Measurements from ENCODE around the gene RSF1. TPM values are rescaled to one million over a fixed set of nuclear protein-coding genes. Genes with fewer than 3 reads are reported as not detected.

The RSF1 gene
- total RNA-seq, 2 experiments from 2014 or later: 33.5 to 78.8 TPM

GRCh38 chr11:77654770-77655434 is 165.6 kb downstream of the RSF1 start:
- H3K4me2 ChIP-seq (ENCODE audit: low read length): no peak overlapping the region
- no peak overlapping the region for H3K4me3 ChIP-seq (ENCODE audit: low read depth, low read length, poor library complexity, severe bottlenecking)
- H3K9me2 ChIP-seq (ENCODE audit: insufficient read depth, low read length): no peaks in the 10 kb centered on the region
- POLR2A ChIA-PET: interaction anchor here (0.5 kb wide), 1 partner anchor 93 kb away, joined by 3 read pairs; no protein-coding TSS in a partner anchor
- intact Hi-C loops (cut with micrococcal nuclease; ENCODE audit: unreplicated experiment): no loop called here
- DNase-seq (ENCODE audit: low spot score): no peak
- BruUV-seq (replicated peaks): no TSS peak
- no peak overlapping the region for H2AFZ ChIP-seq (ENCODE audit: low read length)
- H3K36me3 ChIP-seq (ENCODE audit: insufficient read depth, low read length): no peaks in the 10 kb centered on the region
- H3K4me1 ChIP-seq (ENCODE audit: insufficient read depth, low read length, poor library complexity, severe bottlenecking): no peaks in the 10 kb centered on the region
- no peaks in the 10 kb centered on the region for H3K9me3 ChIP-seq (ENCODE audit: low read length)
- no peak for TF ChIP-seq CTCF (conservative IDR thresholded peaks at IDR 0.05; ENCODE audit: low read length)
- TF ChIP-seq EZH2phosphoT487 (IDR thresholded peaks at IDR 0.05; ENCODE audit: borderline replicate concordance, low read depth, low read length): no peak
- no peaks in the 10 kb centered on the region for H4K20me1 ChIP-seq (ENCODE audit: insufficient read depth, low read length)
- CTCF ChIA-PET (ENCODE audit: unreplicated experiment): no interaction called here
- H3K27ac ChIP-seq (ENCODE audit: low read depth, low read length, poor library complexity, severe bottlenecking): no peak overlapping the region
- no peaks in the 10 kb centered on the region for H3K79me2 ChIP-seq (ENCODE audit: insufficient read depth, low read depth, low read length)

GRCh38 chr11:77650123-77650522 is 170.4 kb downstream of the RSF1 start:
- Histone ChIP-seq H3K4me3 (ENCODE audit: low read depth, low read length, poor library complexity, severe bottlenecking) (no peak overlapping the region), H3K36me3 (ENCODE audit: insufficient read depth, low read length) (no peaks in the 10 kb centered on the region), H3K9me3 (ENCODE audit: low read length) (no peaks in the 10 kb centered on the region), H3K4me1 (ENCODE audit: insufficient read depth, low read length, poor library complexity, severe bottlenecking) (no peaks in the 10 kb centered on the region), H3K27ac (ENCODE audit: low read depth, low read length, poor library complexity, severe bottlenecking) (no peak overlapping the region), H3K79me2 (ENCODE audit: insufficient read depth, low read depth, low read length) (no peaks in the 10 kb centered on the region), H3K4me2 (ENCODE audit: low read length) (no peak overlapping the region), H3K9me2 (ENCODE audit: insufficient read depth, low read length) (no peaks in the 10 kb centered on the region), H2AFZ (ENCODE audit: low read length) (no peak overlapping the region), H4K20me1 (ENCODE audit: insufficient read depth, low read length) (no peaks in the 10 kb centered on the region)
- no peak for DNase-seq (ENCODE audit: low spot score)
- TF ChIP-seq CTCF (conservative IDR thresholded peaks at IDR 0.05; ENCODE audit: low read length) (no peak), EZH2phosphoT487 (IDR thresholded peaks at IDR 0.05; ENCODE audit: borderline replicate concordance, low read depth, low read length) (no peak)
- ChIA-PET CTCF (ENCODE audit: unreplicated experiment) (no interaction called here), POLR2A (interaction anchor here (0.6 to 1.7 kb wide), 3 partner anchors 15 to 391 kb away, joined by 3 to 5 read pairs (median 4); no protein-coding TSS in a partner anchor)
- intact Hi-C loops (cut with micrococcal nuclease; ENCODE audit: unreplicated experiment): no loop called here
- BruUV-seq (replicated peaks): no TSS peak

GRCh38 chr11:77647654-77648305 is 172.7 kb downstream of the RSF1 start:
- H3K9me2 ChIP-seq (ENCODE audit: insufficient read depth, low read length): no peaks in the 10 kb centered on the region
- no peaks in the 10 kb centered on the region for H3K9me3 ChIP-seq (ENCODE audit: low read length)
- ChIA-PET CTCF (ENCODE audit: unreplicated experiment) (no interaction called here), POLR2A (interaction anchor here (0.6 kb wide), 2 partner anchors 12 to 15 kb away, joined by 3 to 7 read pairs; no protein-coding TSS in a partner anchor)
- no peak overlapping the region for H3K4me3 ChIP-seq (ENCODE audit: low read depth, low read length, poor library complexity, severe bottlenecking)
- no peaks in the 10 kb centered on the region for H4K20me1 ChIP-seq (ENCODE audit: insufficient read depth, low read length)
- BruUV-seq (replicated peaks): no TSS peak
- H3K79me2 ChIP-seq (ENCODE audit: insufficient read depth, low read depth, low read length): no peaks in the 10 kb centered on the region
- intact Hi-C loops (cut with micrococcal nuclease; ENCODE audit: unreplicated experiment): no loop called here
- no peak for DNase-seq (ENCODE audit: low spot score)
- H3K27ac ChIP-seq (ENCODE audit: low read depth, low read length, poor library complexity, severe bottlenecking): no peak overlapping the region
- no peaks in the 10 kb centered on the region for H3K4me1 ChIP-seq (ENCODE audit: insufficient read depth, low read length, poor library complexity, severe bottlenecking)
- no peak overlapping the region for H3K4me2 ChIP-seq (ENCODE audit: low read length)
- no peak overlapping the region for H2AFZ ChIP-seq (ENCODE audit: low read length)
- TF ChIP-seq CTCF (conservative IDR thresholded peaks at IDR 0.05; ENCODE audit: low read length): no peak
- no peak for TF ChIP-seq EZH2phosphoT487 (IDR thresholded peaks at IDR 0.05; ENCODE audit: borderline replicate concordance, low read depth, low read length)
- H3K36me3 ChIP-seq (ENCODE audit: insufficient read depth, low read length): no peaks in the 10 kb centered on the region

Data from OCI-LY7 (cell line).